ENCODE results near the gene NSMCE1.

- TF ChIP-seq POLR2A (IDR thresholded peaks at IDR 0.05) (no peak), CTCF (IDR thresholded peaks at IDR 0.05) (no peak), POLR2AphosphoS5 (IDR thresholded peaks at IDR 0.05) (no peak), EP300 (IDR thresholded peaks at IDR 0.05; ENCODE audit: low read depth) (no peak)
These were observed 82.8 kb downstream of the NSMCE1 start for GRCh38 chr16:27185776-27186130.

Measured in transverse colon (tissue), 4 donors.